GM18511 (cell line): ENCODE data around the gene TMEM9B.
A peak's percentile ranks its signal among the peaks of the same experiment; 100 is the strongest.
"Not testable (repeated sequence)": the region's sequence is repeated elsewhere in the genome, so short reads cannot be mapped to it uniquely, and the experiment has no call there.

Experiments
- ATAC-seq: cut with Tn5 transposase; IDR thresholded peaks from one replicate; pipeline ENCODE4 v1.9.1; 2021; ENCODE audit warnings: mild to moderate bottlenecking, moderate library complexity; ENCODE audit not compliant: unreplicated experiment

TMEM9B gene

DNA sequence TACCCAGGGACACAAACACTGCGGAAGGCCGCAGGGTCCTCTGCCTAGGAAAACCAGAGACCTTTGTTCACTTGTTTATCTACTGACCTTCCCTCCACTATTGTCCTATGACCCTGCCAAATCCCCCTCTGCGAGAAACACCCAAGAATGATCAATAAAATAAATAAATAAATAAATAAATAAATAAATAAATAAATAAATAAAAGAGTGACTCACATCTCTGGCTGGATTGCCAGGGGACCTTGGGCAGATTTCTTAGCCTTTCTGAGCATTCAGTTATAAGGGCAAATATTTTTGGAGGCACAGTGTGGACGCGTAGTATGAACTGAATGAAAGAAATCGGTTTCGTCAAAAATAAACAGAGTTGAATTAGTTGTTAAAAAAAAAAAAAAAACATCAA, 15.1 kb upstream of the TMEM9B start:
- not testable (repeated sequence) for ATAC-seq

DNA sequence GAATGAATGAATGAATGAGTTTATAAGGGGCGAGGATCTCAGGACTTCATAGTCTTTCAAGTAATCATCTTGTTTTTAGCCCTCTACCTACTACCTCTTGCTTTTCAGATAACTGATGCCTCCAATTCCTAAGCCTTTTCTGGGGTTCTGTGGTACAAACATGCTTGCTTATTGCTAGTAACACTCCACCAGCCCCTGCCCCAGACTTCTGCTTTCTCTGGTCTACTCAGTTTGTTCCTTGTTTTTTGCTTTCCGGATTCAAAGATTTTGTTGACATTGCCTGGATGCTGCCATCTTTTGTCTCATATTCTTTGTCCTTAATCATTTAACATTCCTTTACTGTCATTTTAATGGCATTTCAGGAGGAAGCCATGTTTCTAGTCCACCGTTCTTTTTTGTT, 8.9 kb upstream of the TMEM9B start:
- no peak for ATAC-seq

DNA sequence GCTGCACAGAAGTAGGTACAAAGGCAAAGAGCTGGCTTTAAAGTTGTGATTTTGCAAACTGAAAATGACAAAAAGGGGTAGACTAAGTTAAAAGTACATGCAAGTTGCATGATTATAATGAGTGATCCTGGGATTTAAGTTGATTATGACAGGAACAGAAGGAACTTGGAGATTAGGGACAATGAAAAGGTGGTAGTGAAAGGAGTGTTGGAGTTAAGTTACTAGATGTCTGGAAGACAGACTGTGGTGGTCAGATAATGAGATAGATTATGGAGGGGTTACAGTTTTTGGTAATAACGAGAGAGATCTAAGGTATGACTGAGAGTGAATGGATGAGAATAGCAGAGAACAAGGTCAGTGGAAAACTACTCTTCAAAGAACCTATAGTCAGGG, 7.7 kb upstream of the TMEM9B start:
- no peak for ATAC-seq

DNA sequence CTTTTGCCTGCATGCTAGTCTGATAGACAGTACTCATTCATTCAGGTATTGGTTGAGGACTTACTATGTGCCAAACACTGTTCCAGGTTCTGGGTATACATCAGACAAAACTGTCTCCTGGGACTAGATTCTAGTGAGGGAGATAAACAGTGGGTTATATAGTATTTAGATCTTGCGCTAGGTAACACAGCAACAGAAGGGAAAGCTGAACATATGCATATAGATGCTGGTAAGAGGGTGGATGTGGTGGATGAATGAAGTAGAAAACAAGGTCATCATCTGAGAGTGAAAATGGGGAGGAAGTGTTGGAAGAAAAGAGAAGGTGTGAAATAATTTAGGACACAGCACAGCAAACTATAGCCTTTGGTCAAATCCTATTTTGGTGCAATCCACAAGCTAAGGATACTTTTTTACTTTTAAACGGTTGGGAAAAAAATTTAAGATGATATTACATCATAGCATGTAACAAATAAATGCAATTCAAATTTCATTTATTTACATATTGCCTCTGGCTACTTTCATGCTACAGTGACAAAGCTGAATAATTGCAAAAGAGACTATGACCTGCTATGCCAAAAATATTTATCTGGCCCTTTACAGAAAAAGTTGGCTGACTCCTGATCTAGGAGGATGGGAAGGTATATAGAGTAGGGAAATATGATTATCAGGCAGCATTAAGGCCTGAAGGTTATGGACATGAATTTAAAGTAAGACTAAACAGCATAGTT, 7.1 kb upstream of the TMEM9B start:
- no peak for ATAC-seq

DNA sequence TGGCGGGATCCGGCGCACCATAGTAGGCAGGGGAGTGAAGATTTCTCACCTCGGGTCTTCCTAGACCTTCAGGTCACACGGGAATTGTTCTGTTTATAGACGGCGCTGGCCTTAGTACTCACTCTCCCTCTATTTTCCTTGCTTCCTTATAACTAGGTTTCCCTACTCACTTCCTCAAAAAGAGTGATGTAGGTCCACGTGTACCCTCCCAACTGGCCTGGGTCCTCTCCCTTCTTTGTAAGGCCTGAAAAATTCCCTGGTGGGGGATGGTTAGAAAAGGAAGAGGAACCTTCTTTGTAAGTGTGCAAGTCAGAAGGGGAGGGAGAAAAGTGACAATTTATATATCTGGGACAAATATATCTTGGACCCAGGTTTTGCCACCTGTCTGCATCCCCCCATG, 2.9 kb upstream of the TMEM9B start:
- ATAC-seq: no peak

DNA sequence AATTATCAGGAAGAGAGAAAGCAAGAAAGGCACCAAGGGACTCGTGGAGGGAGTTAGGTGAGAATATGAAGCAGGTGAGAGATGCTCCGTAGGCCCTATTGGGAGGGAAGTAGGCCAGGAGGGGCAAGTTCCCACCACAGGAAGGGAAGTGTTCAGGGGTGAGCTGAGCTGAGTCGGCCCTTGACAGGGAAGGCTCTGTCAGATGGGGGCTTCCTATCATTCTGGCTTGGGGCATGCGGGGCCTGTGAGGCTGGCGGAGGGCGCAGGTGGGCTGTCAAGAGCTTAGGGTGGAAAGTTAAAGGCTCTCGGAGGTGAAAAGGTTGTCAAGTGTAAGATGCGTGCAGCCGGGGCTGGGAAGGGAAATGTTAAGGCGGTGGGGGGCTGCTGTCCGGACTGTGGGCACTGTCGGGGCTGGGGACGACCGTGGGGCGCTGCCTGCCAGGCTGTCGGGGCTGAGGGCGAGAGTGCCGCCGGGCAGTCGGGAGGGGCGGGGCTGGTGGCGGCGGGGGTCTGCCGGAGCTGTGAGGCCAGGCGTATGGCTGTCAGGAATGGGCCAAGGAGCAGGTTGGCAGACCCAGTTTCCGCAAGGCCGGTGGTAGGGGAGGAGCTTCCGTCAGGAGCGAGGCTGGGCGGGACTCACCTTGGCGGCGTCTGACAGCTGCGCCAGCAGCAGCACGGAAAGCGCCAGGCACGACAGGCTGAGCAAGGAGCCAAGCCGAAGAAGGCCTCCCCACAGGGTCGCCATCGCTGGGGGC, 496 bp downstream of the TMEM9B start:
- ATAC-seq: peak; percentile 74

DNA sequence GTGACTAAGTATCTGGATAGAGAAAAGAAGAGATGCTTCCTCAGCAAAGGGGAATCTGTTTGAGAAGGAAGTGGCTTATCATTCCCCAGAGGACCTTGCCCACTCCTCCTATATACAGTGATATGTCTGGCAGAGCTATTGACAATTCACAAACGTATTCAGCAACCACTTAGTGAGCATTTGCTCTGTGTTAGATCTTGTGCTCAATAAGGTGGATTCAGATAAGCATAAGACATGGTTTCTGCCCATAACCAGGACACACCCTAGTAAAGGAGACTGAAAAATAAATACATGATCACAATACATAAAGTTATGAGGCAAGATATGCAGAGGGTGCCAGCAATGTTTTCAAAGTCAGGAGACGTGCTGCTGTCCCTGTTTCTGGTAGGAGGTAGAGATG, 1.4 kb downstream of the TMEM9B start:
- no peak for ATAC-seq

DNA sequence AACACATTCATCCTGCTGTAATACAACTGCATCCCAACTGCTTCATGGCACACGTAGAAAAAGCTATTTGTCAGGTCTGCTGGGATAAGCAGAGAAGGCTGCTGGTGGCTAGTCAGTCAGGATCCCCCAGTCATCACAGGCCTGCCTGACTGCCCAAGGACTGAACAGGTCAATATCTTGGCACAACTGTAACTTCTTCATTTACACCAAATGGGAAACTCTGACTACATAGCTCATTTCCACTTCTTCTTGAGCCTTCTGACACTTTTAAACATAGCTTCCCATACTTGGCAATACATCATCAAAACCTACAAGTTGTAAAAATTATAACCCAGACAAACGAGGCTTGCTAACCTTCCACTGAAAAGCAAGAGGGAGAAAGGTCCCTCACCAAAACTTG, 2.8 kb downstream of the TMEM9B start:
- no peak for ATAC-seq

DNA sequence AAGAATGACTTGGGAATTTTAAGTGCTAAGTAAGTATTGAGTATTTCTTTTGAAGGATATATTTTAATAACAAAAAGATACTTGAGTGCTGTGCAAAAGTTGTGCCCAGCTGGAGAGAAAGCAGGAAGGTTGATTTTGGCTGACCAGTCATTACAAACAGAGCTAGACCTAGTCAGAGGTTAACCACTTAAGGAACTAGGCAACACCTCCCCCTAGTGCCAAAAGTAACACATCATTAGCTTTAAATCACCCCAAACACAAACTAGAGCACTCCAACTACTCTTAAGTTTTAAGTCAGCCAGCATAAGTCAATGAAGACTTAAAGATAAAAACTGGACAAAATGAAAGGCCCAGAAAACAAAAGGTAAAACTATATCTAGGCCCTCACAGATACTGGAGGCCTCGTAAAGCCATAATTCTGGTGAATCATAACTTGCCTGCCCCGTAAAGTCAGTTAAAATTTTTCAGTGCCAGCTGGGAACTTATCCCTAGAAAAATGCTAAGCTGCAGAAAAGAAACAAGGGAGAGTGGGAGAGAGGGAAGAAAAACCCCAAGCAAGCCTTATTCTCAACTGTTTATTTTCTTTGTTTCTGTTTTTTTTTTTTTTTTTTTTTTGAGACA, 4.6 kb downstream of the TMEM9B start:
- peak; percentile 41 for ATAC-seq

DNA sequence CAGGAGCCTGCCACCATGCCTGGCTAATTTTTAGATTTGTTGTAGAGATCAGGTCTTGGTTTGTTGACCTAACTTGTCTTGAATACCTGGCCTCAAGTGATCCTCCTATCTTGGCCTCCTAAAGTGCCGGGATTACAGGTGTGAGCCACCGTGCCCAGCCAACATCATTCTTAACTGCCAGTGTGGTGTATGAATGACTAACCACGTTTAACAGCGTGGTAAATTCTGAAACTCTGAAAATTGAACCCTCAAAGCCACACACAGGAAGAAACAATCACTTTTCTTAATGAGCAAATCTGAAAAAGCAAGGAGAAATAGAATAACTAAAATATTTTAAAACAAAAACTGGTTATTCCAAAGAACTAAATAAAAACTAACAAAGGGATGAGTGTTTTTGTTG, 7.4 kb downstream of the TMEM9B start:
- ATAC-seq: no peak

DNA sequence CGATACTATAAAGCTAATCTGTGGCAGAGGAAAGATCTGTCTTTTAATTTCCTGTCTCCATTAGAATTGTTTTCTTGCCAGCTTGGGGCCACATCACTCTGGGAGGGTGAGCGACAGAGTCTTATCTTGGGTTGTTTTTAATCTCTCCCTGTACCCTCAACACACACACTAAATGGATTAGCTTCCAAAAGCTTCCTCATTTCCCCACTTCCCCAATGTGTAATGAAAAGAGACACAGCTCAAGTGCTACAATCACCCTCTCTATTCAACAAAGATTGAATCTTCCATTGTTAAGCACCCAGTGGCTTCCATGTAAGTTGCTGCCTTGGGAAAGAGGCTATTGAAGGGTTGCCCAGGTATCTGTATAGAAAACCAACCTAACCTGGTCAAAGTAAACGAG, 15.4 kb downstream of the TMEM9B start:
- no peak for ATAC-seq

DNA sequence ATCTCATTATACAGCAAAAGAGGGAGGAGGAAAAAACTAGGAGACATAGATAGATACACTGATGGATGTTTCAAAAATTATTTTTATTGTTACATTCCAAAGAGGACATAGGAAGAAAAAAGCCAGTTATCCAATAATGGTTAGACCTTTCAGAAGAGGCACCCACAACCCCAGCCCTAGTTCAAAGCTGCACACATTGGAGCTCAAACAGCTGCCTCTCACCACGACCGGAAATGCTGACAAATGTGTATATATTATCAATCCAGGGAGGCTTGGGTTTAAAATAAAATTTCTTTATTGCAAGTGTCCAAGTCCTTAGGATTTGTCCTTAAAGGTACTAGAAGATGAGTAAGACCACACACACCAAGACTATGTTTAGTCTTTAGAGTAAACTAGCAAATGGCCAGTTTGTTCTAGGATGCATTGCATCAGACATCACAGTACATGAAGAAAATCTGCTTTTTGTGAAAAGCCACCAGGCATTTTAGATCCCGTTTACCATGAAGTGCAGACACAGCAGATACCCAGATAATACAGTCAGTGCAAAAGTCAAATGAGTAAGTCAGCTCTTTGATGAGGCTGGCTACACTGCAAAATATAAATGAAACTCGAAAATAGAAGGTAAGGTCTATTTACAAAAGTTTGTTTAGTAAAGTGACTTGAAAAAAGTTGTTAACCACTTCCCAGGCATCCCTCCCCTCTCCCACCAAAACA, 16.9 kb downstream of the TMEM9B start:
- ATAC-seq: no peak

DNA sequence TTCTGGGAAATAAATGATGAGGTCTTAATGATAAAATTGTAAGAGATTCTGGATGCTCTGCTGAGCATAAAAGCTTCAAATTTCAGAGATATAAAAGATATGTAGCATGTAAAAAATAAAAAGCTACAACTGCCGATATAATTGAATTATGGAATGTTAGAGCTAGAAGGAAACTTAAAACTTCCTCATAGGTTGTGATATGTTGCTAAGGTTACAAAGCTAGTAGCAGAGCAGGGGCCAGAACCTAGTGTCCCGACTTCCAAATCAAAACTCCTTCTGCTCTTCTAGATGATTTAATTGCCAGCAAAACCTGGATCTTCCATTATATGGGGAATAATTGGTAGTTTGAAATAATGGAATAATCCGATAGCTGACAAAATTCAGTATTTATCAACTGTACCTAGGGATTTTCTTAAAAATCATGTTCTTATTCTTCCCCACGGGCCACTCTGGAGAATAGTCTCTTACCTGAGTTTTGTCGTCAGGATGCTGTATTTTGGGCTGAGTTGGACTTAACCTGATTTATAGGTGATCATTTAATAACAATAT, 21.6 kb downstream of the TMEM9B start, which contains the start of gene ASCL3:
Gene ASCL3, minus strand, starts transcription at position 499 of the 549 bp plus-strand sequence. CDS start 4,855 bp downstream, outside the sequence.
- ATAC-seq: no peak

DNA sequence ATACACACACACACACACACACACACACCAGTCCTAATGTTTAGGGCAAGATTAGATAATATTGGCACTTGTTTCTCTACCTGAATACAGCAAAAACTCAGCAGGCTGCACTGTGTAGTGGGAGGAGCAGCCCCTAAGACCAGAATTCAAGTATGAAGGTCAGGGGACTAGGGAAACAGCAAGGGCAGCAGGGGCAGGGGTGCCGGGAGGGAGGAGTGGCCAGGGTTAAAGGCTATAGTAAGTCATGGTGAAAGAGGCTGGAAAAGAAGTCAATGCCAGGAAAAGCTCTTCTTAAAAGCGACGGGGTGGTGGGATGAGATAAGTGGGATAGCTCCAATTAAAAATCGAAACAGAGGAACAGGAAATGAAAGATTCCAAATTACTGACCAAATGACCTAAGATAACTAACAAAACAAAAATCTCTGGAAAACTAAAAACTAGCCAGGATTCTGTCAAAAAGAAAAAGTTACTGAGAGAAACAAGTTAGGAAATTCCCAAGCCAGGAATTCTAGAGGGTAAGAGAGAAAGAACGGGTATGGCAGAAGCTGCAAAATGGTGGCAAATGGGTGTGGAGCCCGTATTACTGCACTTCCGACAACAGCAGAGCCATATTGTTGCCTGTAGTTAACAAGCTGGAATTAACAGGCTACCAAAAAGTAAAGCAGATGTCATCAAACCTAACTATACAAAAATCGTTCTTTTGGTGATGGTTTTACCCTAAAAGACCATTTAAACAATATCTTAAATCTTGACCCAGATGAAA, 22.7 kb downstream of the TMEM9B start:
- ATAC-seq: no peak

DNA sequence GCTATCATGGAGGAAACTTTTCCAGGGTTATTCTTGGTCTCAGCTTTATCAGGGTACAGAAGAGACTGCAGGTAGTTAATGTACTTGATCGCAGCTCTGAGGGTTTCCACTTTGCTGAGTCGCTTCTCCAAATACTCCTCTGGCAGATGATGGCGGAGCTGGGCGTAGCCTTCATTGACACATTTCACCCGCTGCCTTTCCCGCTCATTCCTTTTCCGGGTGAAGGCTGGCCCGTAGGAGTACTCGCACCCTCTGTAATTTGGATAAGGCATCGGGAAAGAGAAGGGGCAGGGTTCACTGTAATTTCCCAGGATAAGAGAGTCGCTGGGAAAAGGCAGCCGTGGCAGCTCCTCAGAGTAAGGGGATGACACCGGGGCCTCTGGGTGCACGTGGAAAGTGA, 26.6 kb downstream of the TMEM9B start:
- no peak for ATAC-seq

DNA sequence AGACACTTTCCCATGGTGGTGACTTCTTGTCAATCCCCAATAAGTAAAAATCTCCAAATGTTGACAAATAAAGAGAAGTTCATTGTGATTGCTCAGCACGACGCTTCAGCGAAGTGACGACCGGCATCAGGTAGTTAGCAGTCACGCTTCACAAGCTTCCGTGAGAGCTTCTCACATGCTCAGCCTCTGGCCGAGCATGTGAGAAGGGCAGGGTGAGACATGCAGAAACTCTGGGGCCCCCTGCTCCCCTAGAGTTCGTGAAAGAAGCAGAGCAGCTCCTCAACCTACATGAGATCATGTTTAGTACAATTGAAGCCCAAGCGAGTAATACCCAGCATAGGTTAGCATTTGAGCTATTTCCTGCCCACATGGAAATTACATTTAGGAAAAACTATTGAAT, 27.1 kb downstream of the TMEM9B start:
- no peak for ATAC-seq

DNA sequence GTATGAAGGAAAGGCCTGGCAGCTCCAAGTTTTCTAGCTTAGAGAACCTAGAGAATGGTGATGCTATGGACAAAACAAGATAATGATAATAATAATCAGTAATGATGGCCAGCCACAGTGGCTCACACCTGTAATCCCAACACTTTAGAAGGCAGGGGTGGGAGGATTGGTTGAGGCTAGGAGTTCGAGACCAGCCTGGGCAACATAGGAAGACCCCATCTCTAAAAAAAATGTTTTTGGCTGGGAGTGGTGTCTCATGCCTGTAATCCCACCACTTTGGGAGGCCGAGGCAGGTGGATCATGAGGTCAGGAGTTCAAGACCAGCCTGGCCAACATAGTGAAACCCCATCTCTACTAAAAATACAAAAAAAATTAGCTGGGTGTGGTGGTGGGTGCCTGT, 28.5 kb downstream of the TMEM9B start:
- not testable (repeated sequence) for ATAC-seq

DNA sequence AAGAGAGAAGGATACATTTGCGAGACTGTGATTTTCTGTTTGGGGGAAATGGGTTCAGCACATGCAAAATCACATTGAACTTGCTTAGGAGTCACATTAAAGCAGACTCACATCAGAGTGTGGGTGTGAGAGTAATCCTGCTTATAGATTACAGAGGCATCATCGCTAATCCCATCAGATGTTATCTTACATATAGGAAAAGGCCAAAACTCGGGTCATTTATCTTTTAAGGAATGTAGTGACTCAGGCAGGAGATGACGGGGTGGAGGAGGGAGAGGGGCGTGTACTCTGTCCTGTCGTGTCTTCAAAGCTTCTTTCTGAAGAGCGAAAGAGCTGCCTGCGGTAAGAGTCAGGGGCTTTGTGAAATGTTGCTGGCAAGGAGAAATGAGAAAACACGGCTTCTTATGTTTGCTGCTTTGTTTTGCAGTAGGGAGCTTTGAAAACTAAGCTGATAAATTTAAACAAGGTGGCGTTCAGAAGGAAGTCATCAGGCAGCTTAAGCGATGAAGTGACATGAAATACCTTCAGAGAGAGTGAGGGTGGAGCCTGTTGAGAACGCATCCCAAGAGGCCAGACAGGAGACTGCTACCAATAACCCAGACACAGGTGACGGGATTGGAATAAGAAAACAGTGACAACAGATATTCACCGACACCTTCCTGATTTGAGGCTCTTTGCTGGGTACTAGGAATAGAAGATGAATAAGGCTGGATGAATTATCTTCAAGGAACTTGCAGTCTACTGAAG, 29.3 kb downstream of the TMEM9B start:
- ATAC-seq: no peak

DNA sequence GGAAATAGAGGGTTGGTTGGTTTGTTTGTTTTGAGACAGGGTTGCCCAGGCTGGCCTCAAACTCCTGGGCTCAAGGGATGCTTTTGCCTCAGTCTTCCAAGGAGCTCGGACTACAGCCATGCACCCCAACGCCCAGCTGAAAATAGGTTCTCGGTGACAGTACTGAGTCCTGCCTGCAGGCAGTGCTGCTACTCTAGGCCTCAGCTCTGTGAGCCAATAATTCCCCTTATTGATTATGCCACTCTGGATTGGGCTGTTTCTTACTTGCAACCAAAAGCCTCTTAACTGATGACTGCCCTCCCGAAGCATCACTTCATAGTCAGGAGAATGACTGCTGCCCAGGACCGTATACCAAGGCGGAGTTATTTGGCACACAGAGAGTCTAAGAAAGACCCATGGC, 30.3 kb downstream of the TMEM9B start:
- no peak for ATAC-seq
